GM18505 (cell line): ENCODE measurements around the gene ELMO3.
A peak's percentile ranks its signal among the peaks of the same experiment; 100 is the strongest.

Source experiments
- ATAC-seq: cut with Tn5 transposase; IDR thresholded peaks from one replicate; pipeline ENCODE4 v1.9.1; 2021; ENCODE audit not compliant: unreplicated experiment
- POLR2A ChIP-seq: IDR thresholded peaks from 4 replicates; pipeline ENCODE4 v1.6.1; 2011; ENCODE audit warnings: borderline replicate concordance; ENCODE audit not compliant: insufficient read depth, insufficient read length; ENCODE audit errors: extremely low read depth

Gene ELMO3

GRCh38 chr16:67246081-67246755, 47.3 kb downstream of the ELMO3 start:
- ATAC-seq = peak; percentile 22

GRCh38 chr16:67246756-67247191, 47.8 kb downstream of the ELMO3 start:
- peak; percentile 21 for TF ChIP-seq POLR2A
- ATAC-seq = peak; percentile 8

More at GRCh38 chr16:67246081-67246755, 47.3 kb downstream of the ELMO3 start:
- TF ChIP-seq POLR2A = no peak

- peak; percentile 55 for ATAC-seq
- peak; percentile 74 for TF ChIP-seq POLR2A
Observed at GRCh38 chr16:67247192-67248072, 48.5 kb downstream of the ELMO3 start, which contains the start of gene FHOD1. Gene FHOD1, minus strand, starts transcription at chr16:67247481. Its CDS starts 71 bp downstream, at chr16:67247410.

- no peak for ATAC-seq
- no peak for TF ChIP-seq POLR2A
Observed at GRCh38 chr16:67248073-67248400, 49.1 kb downstream of the ELMO3 start.

- peak; percentile 35 for TF ChIP-seq POLR2A
- no peak for ATAC-seq
Observed at GRCh38 chr16:67248401-67249177, 49.7 kb downstream of the ELMO3 start, which contains the start of gene SLC9A5. Gene SLC9A5, plus strand, starts transcription at chr16:67248979. Its CDS starts 36 bp downstream, at chr16:67249015.

- no peak for ATAC-seq
Observed at GRCh38 chr16:67249178-67250044, 50.5 kb downstream of the ELMO3 start.

GRCh38 chr16:67250045-67250327, 51.1 kb downstream of the ELMO3 start:
- ATAC-seq = no peak
- TF ChIP-seq POLR2A = no peak

More at GRCh38 chr16:67249178-67250044, 50.5 kb downstream of the ELMO3 start:
- no peak for TF ChIP-seq POLR2A

GRCh38 chr16:67252609-67253497, 53.9 kb downstream of the ELMO3 start:
- no peak for ATAC-seq
- TF ChIP-seq POLR2A = no peak
